K562 (cell line): Measurements from ENCODE around the gene C16orf78. TPM values are rescaled to one million over a fixed set of nuclear protein-coding genes. Genes with fewer than 3 reads are reported as not detected.

Experiments used
- ATAC-seq: fragments of 200-7000 bp; cut with Tn5 transposase; 3 replicates; pipeline ENCODE4 v1.9.1; 2020; ENCODE audit warnings: moderate library complexity
- BruUV-seq: library from RNA; stranded (reverse); fragments of 400-500 nt; replicated peaks from 2 replicates; lab custom pipeline; 2021; lab: Mats Ljungman, UMichigan
- CTCF ChIA-PET: fragments of 300-600 bp; formaldehyde crosslinking; extraction: SDS; loops from one replicate; lab custom pipeline; 2021; ENCODE audit warnings: low intra/inter-chr PET ratio; lab: Yijun Ruan, JAX
- POLR2A ChIA-PET: fragments of 300-600, 350-650 bp; sonication (Branson Sonifier 250); formaldehyde crosslinking; extraction: SDS; loops from one replicate; lab custom pipeline; 2021; ENCODE audit warnings: antibody characterized with exemption, inconsistent platforms; lab: Yijun Ruan, JAX
- DNase-seq, 4 experiments: peaks; one replicate each; pipeline versions ENCODE4 v3.0.0 to v3.0.0-alpha.2; 2011 to 2018; ENCODE audit warnings: low spot score in 3 of 4, mixed read lengths in 3 of 4; ENCODE audit errors: extremely low read depth in 1 of 4
- FAIRE-seq: peaks from 2 replicates; lab custom pipeline; 2011; peaks lifted over from hg19 to GRCh38; lab: Jason Lieb, UNC
- H2AFZ ChIP-seq: 2 replicates; pipeline ENCODE4 v1.6.0; 2011; ENCODE audit warnings: low read depth, low read length, control low read depth, inconsistent platforms
- H3K27ac ChIP-seq: fragments of 200-600 bp; 3 replicates; pipeline ENCODE4 v1.8.0; 2011; ENCODE audit warnings: low read depth, mild to moderate bottlenecking, control low read depth, inconsistent platforms, low read length, moderate library complexity, mixed read lengths; ENCODE audit errors: extremely low read depth
- H3K27me3 ChIP-seq, 2 experiments: fragments of 300-600 bp in 1 of 2; 2 replicates in 1 of 2; 3 replicates in 1 of 2; pipeline versions ENCODE4 v1.6.0 to v1.8.0; 2011; ENCODE audit warnings: inconsistent platforms in 2 of 2, low read length in 2 of 2, mild to moderate bottlenecking in 1 of 2, mixed read lengths in 1 of 2, moderate library complexity in 1 of 2; ENCODE audit not compliant: control insufficient read depth in 2 of 2, insufficient read depth in 2 of 2
- H3K36me3 ChIP-seq: fragments of 300-600 bp; 3 replicates; pipeline ENCODE4 v1.8.0; 2011; ENCODE audit warnings: mild to moderate bottlenecking, low read length, inconsistent platforms; ENCODE audit not compliant: control insufficient read depth, insufficient read depth
- H3K4me1 ChIP-seq, 2 experiments: fragments of 200-600 bp in 1 of 2; replicated peaks in 1 of 2; 2 replicates in 1 of 2; 3 replicates in 1 of 2; pipeline versions ENCODE4 v1.5.1 to v1.8.0; 2011; ENCODE audit warnings: inconsistent platforms in 2 of 2, low read length in 2 of 2, mild to moderate bottlenecking in 1 of 2, mixed read lengths in 1 of 2, moderate library complexity in 1 of 2; ENCODE audit not compliant: control insufficient read depth in 2 of 2, insufficient read depth in 2 of 2
- H3K4me2 ChIP-seq: 2 replicates; pipeline ENCODE4 v1.6.1; 2011; ENCODE audit warnings: low read length, control low read depth, inconsistent platforms, mixed read lengths; ENCODE audit not compliant: insufficient read depth
- H3K4me3 ChIP-seq: fragments of 200-600 bp; sonication (generic), shearing (Covaris generic); 2 replicates; pipeline ENCODE4 v1.5.1; 2016; ENCODE audit warnings: control low read depth, inconsistent platforms
- H3K79me2 ChIP-seq: fragments of 200-600 bp; 3 replicates; pipeline ENCODE4 v1.8.0; 2011; ENCODE audit warnings: low read length, inconsistent platforms; ENCODE audit not compliant: control insufficient read depth, insufficient read depth
- H3K9ac ChIP-seq, 2 experiments: 2 replicates each; pipeline versions ENCODE4 v1.6.0 to v1.6.1; 2011; ENCODE audit warnings: low read depth in 2 of 2, low read length in 2 of 2, control low read depth in 1 of 2, inconsistent platforms in 1 of 2, mild to moderate bottlenecking in 1 of 2, mixed read lengths in 1 of 2; ENCODE audit not compliant: insufficient read depth in 1 of 2
- H3K9me1 ChIP-seq: one replicate; pipeline ENCODE4 v1.6.0; 2011; ENCODE audit warnings: inconsistent platforms, mild to moderate bottlenecking, low read length, moderate library complexity; ENCODE audit not compliant: control insufficient read depth, insufficient read depth
- H3K9me3 ChIP-seq: replicated peaks from 2 replicates; pipeline ENCODE4 v1.5.1; 2011; ENCODE audit warnings: low read depth, low read length, inconsistent platforms; ENCODE audit not compliant: control insufficient read depth, insufficient read depth
- H4K20me1 ChIP-seq: replicated peaks from 2 replicates; pipeline ENCODE4 v1.6.1; 2011; ENCODE audit warnings: low read length, inconsistent platforms, mixed read lengths; ENCODE audit not compliant: control insufficient read depth, insufficient read depth
- ATF7 ChIP-seq: fragments of 450-650 bp; IDR thresholded peaks from 2 replicates; pipeline ENCODE4 v1.7.1; 2014; ENCODE audit warnings: mild to moderate bottlenecking, moderate library complexity
- DACH1 ChIP-seq: fragments of 450-650 bp; IDR thresholded peaks from 2 replicates; pipeline ENCODE4 v1.6.1; 2018; ENCODE audit not compliant: partially characterized antibody
- GABPA ChIP-seq: fragments of 200-800 bp; sonication (Bioruptor generic); conservative IDR thresholded peaks from 2 replicates; pipeline ENCODE4 v1.6.1; 2016; ENCODE audit warnings: low read depth, missing genetic modification characterization, missing compliant biosample characterization
- HIVEP1 ChIP-seq: fragments of 250-450 bp; sonication (Bioruptor Pico); IDR thresholded peaks from 2 replicates; pipeline ENCODE4 v1.4.0; 2020; ENCODE audit warnings: mild to moderate bottlenecking
- HMG20A ChIP-seq: fragments of 450-650 bp; formaldehyde crosslinking; conservative IDR thresholded peaks from 2 replicates; pipeline ENCODE4 v1.4.0; 2020; ENCODE audit warnings: mild to moderate bottlenecking, mixed read lengths
- JUN ChIP-seq, 2 experiments: sonication (generic) in 1 of 2; formaldehyde crosslinking in 1 of 2; IDR thresholded peaks; 2 replicates each; pipeline versions ENCODE4 v1.6.1 to v1.8.0; 2012 to 2022; ENCODE audit warnings: borderline replicate concordance in 2 of 2, mild to moderate bottlenecking in 2 of 2, improper control_type of control experiment in 1 of 2, low read depth in 1 of 2, low read length in 1 of 2, missing genetic modification reagents in 1 of 2
- MECOM ChIP-seq: fragments of 250-450 bp; sonication (Bioruptor Pico); IDR thresholded peaks from 2 replicates; pipeline ENCODE4 v1.8.0; 2022; ENCODE audit warnings: inconsistent platforms
- NFE2 ChIP-seq: IDR thresholded peaks from 2 replicates; pipeline ENCODE4 v1.6.1; 2014; ENCODE audit warnings: antibody characterized with exemption, low read depth
- RB1 ChIP-seq: fragments of 450-650 bp; IDR thresholded peaks from 2 replicates; pipeline ENCODE4 v1.6.1; 2017; ENCODE audit warnings: low read depth, mild to moderate bottlenecking
- ZNF133 ChIP-seq: fragments of 250-450 bp; sonication (Bioruptor Pico); IDR thresholded peaks from 2 replicates; pipeline ENCODE4 v1.4.0; 2020; ENCODE audit warnings: mild to moderate bottlenecking
- ZNF436 ChIP-seq: fragments of 250-450, 450-650 bp; sonication (Bioruptor Pico); formaldehyde crosslinking; IDR thresholded peaks from 2 replicates; pipeline ENCODE4 v1.7.0; 2020; ENCODE audit warnings: mild to moderate bottlenecking
- ZNF584 ChIP-seq: fragments of 200-800 bp; sonication (Bioruptor generic); IDR thresholded peaks from 2 replicates; pipeline ENCODE4 v1.6.1; 2016; ENCODE audit warnings: low read depth, mild to moderate bottlenecking, missing genetic modification characterization, missing compliant biosample characterization
- ZNF586 ChIP-seq: fragments of 450-650 bp; formaldehyde crosslinking; conservative IDR thresholded peaks from 2 replicates; pipeline ENCODE4 v1.4.0; 2020; ENCODE audit warnings: mild to moderate bottlenecking, moderate library complexity
- WGBS: fragments of 100-300 bp; shearing (Covaris generic); methylation state at CpG from one replicate; pipeline ENCODE4 v1.1.6; 2016; ENCODE audit warnings: low coverage, mixed read lengths; ENCODE audit not compliant: insufficient coverage; ENCODE audit errors: missing lambda C conversion rate; 5-methylcytosine and 5-hydroxymethylcytosine counted together
- in situ Hi-C: fragments of 300-500 bp; cut with MboI; formaldehyde crosslinking; loops from 4 replicates; pipeline ENCODE4 v1.15.0; 2018; ENCODE audit warnings: inconsistent platforms, mixed read lengths
- intact Hi-C: fragments of 100-400 bp; cut with micrococcal nuclease; formaldehyde crosslinking; loops from 2 replicates; pipeline ENCODE4 v1.14.2; 2022
- polyA plus RNA-seq, 8 experiments: library from polyadenylated mRNA; depleted of rRNA in 4 of 8; stranded (reverse) in 5 of 8; unstranded in 3 of 8; fragments of >200 nt; fragmentation: Nextera tagmentation in 2 of 8; fragmentation: Illumina TruSeq in 1 of 8; extraction: Ambion mirVana in 2 of 8; extraction: Trizol in 1 of 8; gene quantifications; 2 replicates each; pipeline versions ENCODE4 v1.2.1 to v1.2.3, GENCODE V29; 2011 to 2014; ENCODE audit warnings: inconsistent platforms in 1 of 8, missing spikeins in 1 of 8
- total RNA-seq, 7 experiments: library from RNA; depleted of rRNA in 6 of 7; stranded (reverse); fragments of >200 nt in 6 of 7; fragmentation: Illumina TruSeq in 2 of 7; extraction: Trizol in 2 of 7; gene quantifications; 2 replicates each; pipeline versions ENCODE4 v1.2.1 to v1.2.3, GENCODE V29; 2011 to 2021; ENCODE audit warnings: low replicate concordance in 1 of 7
- TF ChIP-seq, protein P1 (sequence below): sonication (generic); formaldehyde crosslinking; IDR thresholded peaks from 2 replicates; pipeline ENCODE4 v1.8.1; 2023; ENCODE audit warnings: missing genetic modification reagents, mild to moderate bottlenecking, borderline replicate concordance
- TF ChIP-seq, protein P2 (sequence below): fragments of 450-650 bp; IDR thresholded peaks from 2 replicates; pipeline ENCODE4 v1.6.1; 2017; ENCODE audit warnings: antibody characterized with exemption

Gene C16orf78
- total and polyA plus RNA-seq, 9 of the 15 experiments (the other 6 are each of a cell fraction or from before 2014, with no cell fraction given) = not detected

DNA sequence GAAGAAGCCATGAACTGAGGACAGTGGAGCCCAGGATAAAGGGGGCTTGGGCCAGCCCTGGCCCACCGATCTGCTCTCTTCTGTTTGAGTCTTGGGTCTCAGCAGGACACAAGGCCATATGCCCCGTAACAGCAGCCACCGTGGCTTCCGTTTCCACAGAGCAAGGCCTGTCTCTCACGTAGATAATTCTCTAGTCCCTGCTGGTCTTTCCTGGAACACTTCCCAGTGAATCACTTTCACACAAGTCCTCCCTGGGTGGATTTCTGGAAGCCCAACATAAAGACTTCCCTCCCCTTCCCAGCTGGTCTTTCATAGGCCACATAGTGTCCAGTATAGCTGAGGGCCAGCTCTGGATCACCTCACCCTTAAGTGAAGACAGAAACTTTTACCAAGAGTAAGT lies 19.9 kb upstream of the C16orf78 start:
- no peak overlapping the region for H2AFZ ChIP-seq
- BruUV-seq = no TSS peak
- H3K79me2 ChIP-seq = no peaks in the 10 kb centered on the region
- H3K27ac ChIP-seq = no peak overlapping the region
- FAIRE-seq = no peak
- H3K9me1 ChIP-seq = no peaks in the 10 kb centered on the region
- WGBS = 2% methylated on average over 5 of the region's 5 CpGs
- no peaks in the 10 kb centered on the region for H3K9me3 ChIP-seq
- CTCF ChIA-PET = interaction anchor here (2.8 kb wide), 1 partner anchor 666 kb away, joined by 11 read pairs; no protein-coding TSS in a partner anchor
- no peak for ATAC-seq
- no peaks in the 10 kb centered on the region for H3K4me1 ChIP-seq
- POLR2A ChIA-PET = no interaction called here
- H3K4me3 ChIP-seq = no peak overlapping the region
- H4K20me1 ChIP-seq = 0 out of 2 replicates have a peak, but pooled peaks cover 9% of the 10 kb centered on the region
- H3K4me2 ChIP-seq = no peak overlapping the region
- no peak for DNase-seq
- H3K36me3 ChIP-seq = no peaks in the 10 kb centered on the region
- no peak overlapping the region for H3K9ac ChIP-seq
- TF ChIP-seq JUN (IDR thresholded peaks at IDR 0.05; ENCODE audit: borderline replicate concordance, low read depth, low read length) (no peak), JUN (CRISPR knock-in tag; IDR thresholded peaks at IDR 0.05; ENCODE audit: borderline replicate concordance) (no peak), HIVEP1 (CRISPR knock-in tag) (no peak), HMG20A (CRISPR knock-in tag) (no peak), GABPA (tag) (no peak), ZNF436 (CRISPR knock-in tag) (no peak), MECOM (CRISPR knock-in tag) (no peak), DACH1 (no peak), RB1 (no peak), ZNF586 (no peak), ATF7 (no peak), ZNF133 (no peak), ZNF584 (CRISPR knock-in tag) (no peak), NFE2 (no peak)
- TF ChIP-seq, protein P1, sequence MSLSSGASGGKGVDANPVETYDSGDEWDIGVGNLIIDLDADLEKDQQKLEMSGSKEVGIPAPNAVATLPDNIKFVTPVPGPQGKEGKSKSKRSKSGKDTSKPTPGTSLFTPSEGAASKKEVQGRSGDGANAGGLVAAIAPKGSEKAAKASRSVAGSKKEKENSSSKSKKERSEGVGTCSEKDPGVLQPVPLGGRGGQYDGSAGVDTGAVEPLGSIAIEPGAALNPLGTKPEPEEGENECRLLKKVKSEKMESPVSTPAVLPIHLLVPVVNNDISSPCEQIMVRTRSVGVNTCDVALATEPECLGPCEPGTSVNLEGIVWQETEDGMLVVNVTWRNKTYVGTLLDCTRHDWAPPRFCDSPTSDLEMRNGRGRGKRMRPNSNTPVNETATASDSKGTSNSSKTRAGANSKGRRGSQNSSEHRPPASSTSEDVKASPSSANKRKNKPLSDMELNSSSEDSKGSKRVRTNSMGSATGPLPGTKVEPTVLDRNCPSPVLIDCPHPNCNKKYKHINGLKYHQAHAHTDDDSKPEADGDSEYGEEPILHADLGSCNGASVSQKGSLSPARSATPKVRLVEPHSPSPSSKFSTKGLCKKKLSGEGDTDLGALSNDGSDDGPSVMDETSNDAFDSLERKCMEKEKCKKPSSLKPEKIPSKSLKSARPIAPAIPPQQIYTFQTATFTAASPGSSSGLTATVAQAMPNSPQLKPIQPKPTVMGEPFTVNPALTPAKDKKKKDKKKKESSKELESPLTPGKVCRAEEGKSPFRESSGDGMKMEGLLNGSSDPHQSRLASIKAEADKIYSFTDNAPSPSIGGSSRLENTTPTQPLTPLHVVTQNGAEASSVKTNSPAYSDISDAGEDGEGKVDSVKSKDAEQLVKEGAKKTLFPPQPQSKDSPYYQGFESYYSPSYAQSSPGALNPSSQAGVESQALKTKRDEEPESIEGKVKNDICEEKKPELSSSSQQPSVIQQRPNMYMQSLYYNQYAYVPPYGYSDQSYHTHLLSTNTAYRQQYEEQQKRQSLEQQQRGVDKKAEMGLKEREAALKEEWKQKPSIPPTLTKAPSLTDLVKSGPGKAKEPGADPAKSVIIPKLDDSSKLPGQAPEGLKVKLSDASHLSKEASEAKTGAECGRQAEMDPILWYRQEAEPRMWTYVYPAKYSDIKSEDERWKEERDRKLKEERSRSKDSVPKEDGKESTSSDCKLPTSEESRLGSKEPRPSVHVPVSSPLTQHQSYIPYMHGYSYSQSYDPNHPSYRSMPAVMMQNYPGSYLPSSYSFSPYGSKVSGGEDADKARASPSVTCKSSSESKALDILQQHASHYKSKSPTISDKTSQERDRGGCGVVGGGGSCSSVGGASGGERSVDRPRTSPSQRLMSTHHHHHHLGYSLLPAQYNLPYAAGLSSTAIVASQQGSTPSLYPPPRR = no peak
- TF ChIP-seq, protein P2, sequence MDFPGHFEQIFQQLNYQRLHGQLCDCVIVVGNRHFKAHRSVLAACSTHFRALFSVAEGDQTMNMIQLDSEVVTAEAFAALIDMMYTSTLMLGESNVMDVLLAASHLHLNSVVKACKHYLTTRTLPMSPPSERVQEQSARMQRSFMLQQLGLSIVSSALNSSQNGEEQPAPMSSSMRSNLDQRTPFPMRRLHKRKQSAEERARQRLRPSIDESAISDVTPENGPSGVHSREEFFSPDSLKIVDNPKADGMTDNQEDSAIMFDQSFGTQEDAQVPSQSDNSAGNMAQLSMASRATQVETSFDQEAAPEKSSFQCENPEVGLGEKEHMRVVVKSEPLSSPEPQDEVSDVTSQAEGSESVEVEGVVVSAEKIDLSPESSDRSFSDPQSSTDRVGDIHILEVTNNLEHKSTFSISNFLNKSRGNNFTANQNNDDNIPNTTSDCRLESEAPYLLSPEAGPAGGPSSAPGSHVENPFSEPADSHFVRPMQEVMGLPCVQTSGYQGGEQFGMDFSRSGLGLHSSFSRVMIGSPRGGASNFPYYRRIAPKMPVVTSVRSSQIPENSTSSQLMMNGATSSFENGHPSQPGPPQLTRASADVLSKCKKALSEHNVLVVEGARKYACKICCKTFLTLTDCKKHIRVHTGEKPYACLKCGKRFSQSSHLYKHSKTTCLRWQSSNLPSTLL = no peak
- peaks cover 0 to 3% of the 10 kb centered on the region in 2 experiments; a peak in 2 of 5 replicates for H3K27me3 ChIP-seq
- in situ Hi-C loops (no loop called here), intact Hi-C loops (loop anchor here (5.0 kb wide), 1 partner anchor 491 kb away; no protein-coding TSS in a partner anchor)
